ENCODE results near the gene KRTAP10-7. TPM values are rescaled to one million over a fixed set of nuclear protein-coding genes. Genes with fewer than 3 reads are reported as not detected.

Gene KRTAP10-7
- total RNA-seq, 1 experiment from 2014 or later = not detected

GRCh38 chr21:44596068-44596725 lies 4.2 kb upstream of the KRTAP10-7 start:
- H3K4me3 Mint-ChIP-seq = no peak overlapping the region
- H3K27me3 Mint-ChIP-seq (ENCODE audit: low read depth) = no peaks in the 10 kb centered on the region; the same call in none of the 2 replicates
- Histone ChIP-seq H3K14ac (ENCODE audit: insufficient read depth, low read length) (no peak overlapping the region), H3K4me2 (ENCODE audit: insufficient read depth, insufficient read length, low read length) (no peak overlapping the region), H3K56ac (ENCODE audit: insufficient read length, low read depth, low read length) (no peak overlapping the region), H3K79me2 (ENCODE audit: insufficient read depth, low read length) (no peaks in the 10 kb centered on the region), H3K4me1 (ENCODE audit: insufficient read depth, low read length) (no peaks in the 10 kb centered on the region; the same call in 1 of the 2 replicates), H2BK12ac (ENCODE audit: insufficient read length, low read depth, low read length) (no peak overlapping the region), H2BK15ac (ENCODE audit: low read depth, low read length) (no peak overlapping the region), H2BK5ac (ENCODE audit: insufficient read length, low read length) (no peak overlapping the region), H3T11ph (ENCODE audit: low read length) (no peak overlapping the region), H4K91ac (ENCODE audit: insufficient read length, low read depth, low read length) (no peak overlapping the region), H4K20me1 (ENCODE audit: control insufficient read depth, insufficient read depth, insufficient read length) (no peaks in the 10 kb centered on the region), H2AK5ac (ENCODE audit: insufficient read length, low read length) (no peak overlapping the region), H2BK120ac (ENCODE audit: low read depth, low read length, poor library complexity, severe bottlenecking) (no peak overlapping the region), H3K79me1 (ENCODE audit: insufficient read depth, low read depth, low read length, poor library complexity, severe bottlenecking) (no peaks in the 10 kb centered on the region), H4K8ac (replicated peaks; ENCODE audit: insufficient read length, low read depth, low read length) (no peak overlapping the region), H2BK20ac (ENCODE audit: low read depth, low read length, poor library complexity, severe bottlenecking) (no peak overlapping the region), H2AFZ (ENCODE audit: low read length) (no peak overlapping the region), H3K9me3 (ENCODE audit: control insufficient read depth, low read depth, low read length) (no peaks in the 10 kb centered on the region), H3K18ac (ENCODE audit: insufficient read length, low read depth, low read length) (no peak overlapping the region), H3K4ac (ENCODE audit: low read depth, low read length) (no peak overlapping the region; the same call in 1 of the 2 replicates), H3K23me2 (ENCODE audit: insufficient read length, low read depth, low read length, poor library complexity, severe bottlenecking) (no peaks in the 10 kb centered on the region), H3K23ac (ENCODE audit: insufficient read length, low read depth, low read length) (no peak overlapping the region), H4K5ac (ENCODE audit: insufficient read length, low read depth, low read length) (no peak overlapping the region), H3K27ac (ENCODE audit: insufficient read length, low read depth, low read length) (no peak overlapping the region), H3K9ac (ENCODE audit: extremely low read depth, insufficient read length, low read length) (no peak overlapping the region), H3K27me3 (ENCODE audit: insufficient read depth, low read length) (no peaks in the 10 kb centered on the region)
- peaks cover 0 to 4% (median 0%) of the 10 kb centered on the region in 3 experiments; a peak in 1 of 7 replicates for H3K36me3 Mint-ChIP-seq (ENCODE audit: insufficient read depth in 1 of 3, low read depth in 3 of 3)
- WGBS (ENCODE audit: extremely low coverage, insufficient read length, low lambda C conversion rate) = no CpG with 5 or more reads among the region's 9 CpGs
- peaks cover 50 to 56% of the 10 kb centered on the region in 2 experiments for H3K4me1 Mint-ChIP-seq
- no peak overlapping the region for H3K27ac Mint-ChIP-seq
- DNase-seq = peak; percentile 23
- H3K9me3 Mint-ChIP-seq = no peaks in the 10 kb centered on the region; a peak in 2 of 5 replicates
- no peak for TF ChIP-seq CTCF (conservative IDR thresholded peaks at IDR 0.05)

Measured in H9 (cell line).